ENCODE data around the gene PTBP1. TPM values are rescaled to one million over a fixed set of nuclear protein-coding genes. Genes with fewer than 3 reads are reported as not detected.
A peak's percentile ranks its signal among the peaks of the same experiment; 100 is the strongest.

Gene PTBP1
- total and polyA plus RNA-seq, 2 of the 13 experiments (the other 11 are each of a cell fraction or from before 2014, with no cell fraction given), result 195 to 288 TPM

DNA sequence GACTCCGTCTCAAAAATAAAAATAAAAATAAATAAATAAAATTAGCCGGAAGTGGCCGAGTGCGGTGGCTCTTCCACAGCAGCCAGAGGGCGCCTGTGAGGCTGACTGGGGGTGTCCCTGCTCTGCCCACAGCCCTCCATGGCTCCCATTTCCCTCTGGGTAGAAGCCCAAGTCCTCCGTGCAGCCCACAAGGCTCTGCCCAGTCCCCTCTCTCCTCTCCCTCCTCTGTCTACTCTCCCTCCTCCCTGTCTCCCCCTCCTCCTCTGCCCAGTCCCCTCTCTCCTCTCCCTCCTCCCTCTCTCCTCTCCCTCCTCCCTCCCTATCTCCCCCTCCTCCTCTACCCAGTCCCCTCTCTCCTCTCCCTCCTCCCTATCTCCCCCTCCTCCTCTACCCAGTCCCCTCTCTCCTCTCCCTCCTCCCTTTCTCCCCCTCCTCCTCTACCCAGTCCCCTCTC, 25.9 kb upstream of the PTBP1 start (continued):
- TF ChIP-seq ZHX2 (IDR thresholded peaks at IDR 0.05; ENCODE audit: low read depth) (no peak), ZHX2 (CRISPR knock-in tag; IDR thresholded peaks at IDR 0.05; ENCODE audit: borderline replicate concordance) (no peak), ETV5 (CRISPR knock-in tag; IDR thresholded peaks at IDR 0.05; ENCODE audit: borderline replicate concordance) (peak; percentile 77; the same call in 1 of the 2 replicates), PAF1 (CRISPR knock-in tag; IDR thresholded peaks at IDR 0.05) (no peak), MAZ (IDR thresholded peaks at IDR 0.05; ENCODE audit: borderline replicate concordance, low read depth, low read length) (peak; percentile 52; the same call in 1 of the 2 replicates), MAZ (CRISPR knock-in tag; IDR thresholded peaks at IDR 0.05; ENCODE audit: low read depth) (no peak), KMT2A (CRISPR knock-in tag; IDR thresholded peaks at IDR 0.05) (no peak), PATZ1 (CRISPR knock-in tag; IDR thresholded peaks at IDR 0.05) (peak; percentile 29; the same call in 1 of the 2 replicates), KAT8 (CRISPR knock-in tag; IDR thresholded peaks at IDR 0.05) (no peak), KDM2A (CRISPR knock-in tag; IDR thresholded peaks at IDR 0.05; ENCODE audit: borderline replicate concordance, low read depth) (no peak), PCBP1 (IDR thresholded peaks at IDR 0.05; ENCODE audit: borderline replicate concordance, low read depth, low read length) (peak; percentile 95), ZNF570 (CRISPR knock-in tag; IDR thresholded peaks at IDR 0.05; ENCODE audit: borderline replicate concordance) (no peak), TEAD3 (CRISPR knock-in tag; optimal IDR thresholded peaks at IDR 0.05; ENCODE audit: borderline replicate concordance) (no peak), GABPB1 (CRISPR knock-in tag; IDR thresholded peaks at IDR 0.05) (peak; percentile 79), HNRNPLL (IDR thresholded peaks at IDR 0.05; ENCODE audit: low read depth, low read length, poor library complexity, severe bottlenecking) (no peak), ZSCAN12 (CRISPR knock-in tag; IDR thresholded peaks at IDR 0.05) (no peak), SOX13 (IDR thresholded peaks at IDR 0.05) (no peak), SOX13 (CRISPR knock-in tag; conservative IDR thresholded peaks at IDR 0.05 in 1 of 2, IDR thresholded peaks at IDR 0.05 in 1 of 2) (no peak), ZNF329 (CRISPR knock-in tag; IDR thresholded peaks at IDR 0.05; ENCODE audit: low read depth) (0 out of 2 replicates have a peak, but pooled peaks have one; percentile 22), ZNF441 (CRISPR knock-in tag; IDR thresholded peaks at IDR 0.05; ENCODE audit: borderline replicate concordance) (no peak)
- TF ChIP-seq, protein P1, sequence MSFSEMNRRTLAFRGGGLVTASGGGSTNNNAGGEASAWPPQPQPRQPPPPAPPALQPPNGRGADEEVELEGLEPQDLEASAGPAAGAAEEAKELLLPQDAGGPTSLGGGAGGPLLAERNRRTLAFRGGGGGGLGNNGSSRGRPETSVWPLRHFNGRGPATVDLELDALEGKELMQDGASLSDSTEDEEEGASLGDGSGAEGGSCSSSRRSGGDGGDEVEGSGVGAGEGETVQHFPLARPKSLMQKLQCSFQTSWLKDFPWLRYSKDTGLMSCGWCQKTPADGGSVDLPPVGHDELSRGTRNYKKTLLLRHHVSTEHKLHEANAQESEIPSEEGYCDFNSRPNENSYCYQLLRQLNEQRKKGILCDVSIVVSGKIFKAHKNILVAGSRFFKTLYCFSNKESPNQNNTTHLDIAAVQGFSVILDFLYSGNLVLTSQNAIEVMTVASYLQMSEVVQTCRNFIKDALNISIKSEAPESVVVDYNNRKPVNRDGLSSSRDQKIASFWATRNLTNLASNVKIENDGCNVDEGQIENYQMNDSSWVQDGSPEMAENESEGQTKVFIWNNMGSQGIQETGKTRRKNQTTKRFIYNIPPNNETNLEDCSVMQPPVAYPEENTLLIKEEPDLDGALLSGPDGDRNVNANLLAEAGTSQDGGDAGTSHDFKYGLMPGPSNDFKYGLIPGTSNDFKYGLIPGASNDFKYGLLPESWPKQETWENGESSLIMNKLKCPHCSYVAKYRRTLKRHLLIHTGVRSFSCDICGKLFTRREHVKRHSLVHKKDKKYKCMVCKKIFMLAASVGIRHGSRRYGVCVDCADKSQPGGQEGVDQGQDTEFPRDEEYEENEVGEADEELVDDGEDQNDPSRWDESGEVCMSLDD (CRISPR knock-in tag; IDR thresholded peaks at IDR 0.05; ENCODE audit: borderline replicate concordance), result no peak
